Measurements from ENCODE around the gene ZNF763.
"Not testable (repeated sequence)": the region's sequence is repeated elsewhere in the genome, so short reads cannot be mapped to it uniquely, and the experiment has no call there.

ZNF763 gene

GRCh38 chr19:11964858-11965645, at the start of gene ZNF763:
Gene ZNF763 (plus strand): TSS chr19:11965040. CDS start chr19:11965209, 169 bp downstream.
- peak; percentile 73 for DNase-seq

DNA sequence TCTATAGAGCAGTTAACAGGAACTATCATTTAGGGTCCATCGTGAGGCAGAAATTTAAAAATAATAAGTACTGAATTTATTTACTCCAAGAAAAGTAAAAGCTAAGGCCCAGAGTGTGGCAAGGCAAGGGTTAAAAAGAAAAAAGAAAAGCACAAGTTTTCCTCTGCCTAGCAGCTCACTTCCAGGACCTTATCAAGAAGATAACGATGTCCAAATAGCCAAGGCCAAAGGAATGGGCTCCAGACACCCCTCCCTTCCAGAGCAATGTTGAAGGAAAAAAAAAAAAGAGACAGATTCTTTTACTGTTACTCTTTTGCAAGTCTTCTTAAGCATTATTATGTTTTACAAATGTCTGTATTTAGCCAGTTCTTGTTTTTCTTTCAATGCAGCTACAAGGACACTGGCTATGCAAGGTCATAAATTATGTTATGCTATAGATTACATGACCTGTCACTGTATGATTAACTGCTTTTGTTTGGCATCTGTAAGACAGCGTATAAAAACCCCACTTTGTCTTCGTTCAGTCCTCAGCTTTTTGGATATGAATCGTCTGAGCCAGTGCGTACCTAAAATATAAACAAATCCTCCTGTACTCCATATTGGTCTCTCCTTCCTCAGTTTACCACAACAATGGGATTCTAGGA, 42.9 kb upstream of the ZNF763 start:
- no peak for DNase-seq

- DNase-seq = peak; percentile 92
Measured at GRCh38 chr19:11924886-11925650, 39.8 kb upstream of the ZNF763 start, which contains the start of gene ZNF700. Gene ZNF700 (plus strand): TSS chr19:11925107. CDS start chr19:11925211, 104 bp downstream.

GRCh38 chr19:11925651-11926187, 39.1 kb upstream of the ZNF763 start:
- DNase-seq = not testable (repeated sequence)

- no peak for DNase-seq
Measured at GRCh38 chr19:11927227-11927626, 37.6 kb upstream of the ZNF763 start.

DNA sequence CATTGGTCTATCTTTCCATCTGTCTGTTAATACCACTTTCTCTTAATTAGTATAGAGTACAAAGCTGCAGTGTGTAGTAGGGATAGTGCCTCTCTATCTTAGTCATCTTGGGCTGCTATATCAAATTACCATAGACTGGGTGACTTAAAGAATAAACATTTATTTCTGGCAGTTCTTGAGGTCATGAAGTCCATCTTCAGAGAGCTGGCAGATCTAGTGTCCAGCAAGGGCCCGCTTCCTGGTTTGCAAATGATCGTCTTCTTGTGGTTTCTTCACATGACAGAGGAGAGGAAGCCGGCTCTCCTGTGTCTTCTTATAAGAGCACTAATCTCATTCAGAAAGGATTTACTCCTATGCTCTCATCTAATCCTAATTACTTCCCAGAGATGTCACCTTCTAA, 33.8 kb upstream of the ZNF763 start:
- no peak for DNase-seq

DNA sequence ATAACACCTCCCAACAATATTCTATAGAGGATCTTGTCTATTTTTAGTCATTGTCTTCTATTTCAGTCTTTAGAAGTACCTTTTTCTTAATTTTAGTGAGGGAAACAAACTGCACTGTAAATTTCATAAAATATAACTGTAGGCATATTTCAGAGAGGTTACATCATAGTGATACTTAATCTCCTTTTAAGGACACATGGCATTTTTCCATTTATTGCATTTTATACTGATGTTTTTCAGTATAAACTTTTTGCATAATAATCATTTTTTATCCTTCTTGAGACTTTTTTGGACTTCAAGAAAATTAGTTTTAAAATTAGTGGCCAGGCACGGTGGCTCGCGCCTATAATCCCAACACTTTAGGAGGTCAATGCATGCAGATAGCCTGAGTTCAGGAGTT, 33.3 kb upstream of the ZNF763 start:
- DNase-seq = no peak

DNA sequence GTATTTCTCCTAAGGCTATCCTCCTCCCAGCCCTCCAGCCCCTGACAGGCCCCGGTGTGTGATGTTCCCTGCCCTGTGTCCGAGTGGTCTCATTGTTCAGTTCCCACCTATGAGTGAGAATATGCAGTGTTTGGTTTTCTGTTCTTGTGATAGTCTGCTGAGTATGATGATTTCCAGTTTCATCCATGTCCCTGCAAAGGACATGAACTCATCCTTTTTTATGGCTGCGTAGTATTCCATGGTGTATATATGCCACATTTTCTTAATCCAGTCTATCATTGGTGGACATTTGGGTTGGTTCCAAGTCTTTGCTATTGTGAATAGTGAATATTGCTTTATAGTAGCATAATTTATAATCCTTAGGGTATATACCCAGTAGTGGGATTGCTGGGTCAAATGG, 29.0 kb upstream of the ZNF763 start:
- not testable (repeated sequence) for DNase-seq

- not testable (repeated sequence) for DNase-seq
Measured at GRCh38 chr19:11938383-11938782, 26.5 kb upstream of the ZNF763 start.

DNA sequence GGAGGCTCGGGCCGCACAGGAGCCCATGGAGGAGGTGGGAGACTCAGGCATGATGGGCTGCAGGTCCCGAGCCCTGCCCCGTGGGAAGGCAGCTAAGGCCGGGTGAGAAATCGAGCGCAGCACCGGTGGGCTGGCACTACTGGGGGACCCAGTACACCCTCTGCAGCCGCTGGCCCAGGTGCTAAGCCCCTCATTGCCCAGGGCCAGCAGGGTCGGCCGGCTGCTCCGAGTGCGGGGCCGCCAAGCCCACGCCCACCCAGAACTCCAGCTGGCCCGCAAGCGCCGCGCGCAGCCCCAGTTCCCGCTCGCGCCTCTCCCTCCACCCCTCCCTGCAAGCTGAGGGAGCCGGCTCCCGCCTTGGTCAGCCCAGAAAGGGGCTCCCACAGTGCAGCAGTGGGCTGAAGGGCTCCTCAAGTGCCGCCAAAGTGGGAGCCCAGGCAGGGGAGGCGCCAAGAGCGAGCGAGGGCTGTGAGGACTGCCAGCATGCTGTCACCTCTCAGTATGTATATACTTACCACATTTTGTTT, 23.4 kb upstream of the ZNF763 start:
- DNase-seq = not testable (repeated sequence)

GRCh38 chr19:11942008-11942842, 22.6 kb upstream of the ZNF763 start:
- no peak for DNase-seq

DNA sequence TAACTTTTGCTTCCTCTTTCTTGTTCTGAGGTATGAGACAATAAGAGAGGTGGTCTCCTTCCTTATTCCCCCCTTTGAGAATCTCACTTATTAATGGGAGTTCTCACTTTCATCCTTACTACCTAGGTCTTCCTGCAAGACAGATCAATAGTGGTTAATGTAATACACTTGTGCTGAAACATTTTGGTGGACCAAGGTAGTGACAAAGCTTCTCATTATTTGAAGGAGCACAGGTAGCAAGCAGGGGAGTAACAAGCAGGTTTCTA, 22.1 kb upstream of the ZNF763 start:
- DNase-seq = no peak

- DNase-seq = no peak
Measured at GRCh38 chr19:11944656-11945055, 20.2 kb upstream of the ZNF763 start.

DNA sequence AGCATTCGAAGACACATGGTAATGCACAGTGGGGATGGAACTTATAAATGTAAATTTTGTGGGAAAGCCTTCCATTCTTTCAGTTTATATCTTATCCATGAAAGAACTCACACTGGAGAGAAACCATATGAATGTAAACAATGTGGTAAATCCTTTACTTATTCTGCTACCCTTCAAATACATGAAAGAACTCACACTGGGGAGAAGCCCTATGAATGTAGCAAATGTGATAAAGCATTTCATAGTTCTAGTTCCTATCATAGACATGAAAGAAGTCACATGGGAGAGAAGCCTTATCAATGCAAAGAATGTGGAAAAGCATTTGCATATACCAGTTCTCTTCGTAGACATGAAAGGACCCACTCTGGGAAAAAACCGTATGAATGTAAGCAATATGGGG, 16.2 kb upstream of the ZNF763 start:
- no peak for DNase-seq

- DNase-seq = no peak
Measured at GRCh38 chr19:11949201-11949600, 15.6 kb upstream of the ZNF763 start.

DNA sequence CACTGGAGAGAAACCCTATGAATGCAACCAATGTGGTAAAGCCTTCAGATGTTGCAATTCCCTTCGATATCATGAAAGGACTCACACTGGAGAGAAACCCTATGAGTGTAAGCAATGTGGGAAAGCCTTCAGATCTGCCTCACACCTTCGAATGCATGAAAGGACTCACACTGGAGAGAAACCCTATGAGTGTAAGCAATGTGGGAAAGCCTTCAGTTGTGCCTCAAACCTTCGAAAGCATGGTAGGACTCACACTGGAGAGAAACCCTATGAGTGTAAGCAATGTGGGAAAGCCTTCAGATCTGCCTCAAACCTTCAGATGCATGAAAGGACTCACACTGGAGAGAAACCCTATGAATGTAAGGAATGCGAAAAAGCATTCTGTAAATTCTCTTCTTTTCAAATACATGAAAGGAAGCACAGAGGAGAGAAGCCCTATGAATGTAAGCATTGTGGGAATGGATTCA, 15.2 kb upstream of the ZNF763 start:
- DNase-seq = not testable (repeated sequence)

- no peak for DNase-seq
Measured at GRCh38 chr19:11950312-11950711, 14.5 kb upstream of the ZNF763 start.

- peak; percentile 65 for DNase-seq
Measured at GRCh38 chr19:11963566-11964355, 1.1 kb upstream of the ZNF763 start.

DNA sequence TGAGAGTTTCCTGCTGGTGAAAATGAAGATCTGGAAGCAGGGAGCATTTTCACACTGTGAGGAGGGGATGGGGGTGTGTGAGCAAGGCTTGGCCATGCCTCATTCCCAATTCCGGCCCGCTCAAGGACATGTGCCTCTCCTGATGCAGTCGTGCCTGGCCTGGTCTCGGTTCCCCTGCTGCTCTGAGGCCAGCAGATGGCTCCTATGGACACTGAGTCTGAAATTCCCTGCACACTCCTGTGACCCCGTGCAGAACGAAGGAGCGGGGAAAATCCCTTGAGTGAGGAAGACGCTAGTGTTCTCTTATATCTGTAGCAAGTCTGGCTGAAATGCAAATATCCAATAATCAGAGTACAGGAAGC, 363 bp upstream of the ZNF763 start:
- DNase-seq = no peak

DNA sequence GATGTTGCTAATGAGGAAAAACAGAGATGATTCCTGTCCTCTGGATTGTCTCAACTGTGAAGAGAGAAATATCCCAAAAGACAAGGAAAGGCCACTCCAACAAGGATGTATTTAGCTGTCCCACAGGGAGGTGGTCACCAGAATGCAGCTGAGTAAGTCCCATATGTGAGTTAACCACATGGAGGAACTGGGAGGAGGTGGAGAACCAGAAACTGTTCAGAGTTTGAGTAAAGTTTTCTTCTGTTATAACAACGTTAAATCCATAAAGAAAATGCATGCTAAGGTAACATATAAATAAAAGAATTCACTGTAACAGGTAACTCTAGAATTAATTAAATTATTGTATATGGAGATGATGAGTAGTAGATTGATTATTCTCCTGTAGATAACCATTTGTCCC, 5.3 kb downstream of the ZNF763 start:
- no peak for DNase-seq

- DNase-seq = no peak
Measured at GRCh38 chr19:11971041-11971440, 6.2 kb downstream of the ZNF763 start.
